GM12878 (cell line): ENCODE data around the gene PRL. TPM values are rescaled to one million over a fixed set of nuclear protein-coding genes. Genes with fewer than 3 reads are reported as not detected.

Experiments used
- ATAC-seq: fragments of 200-7000 bp; cut with Tn5 transposase; 3 replicates; pipeline ENCODE4 v1.9.1; 2020; ENCODE audit warnings: mild to moderate bottlenecking, moderate library complexity
- BruUV-seq: library from RNA; stranded (reverse); fragments of 400-500 nt; replicated peaks from 2 replicates; lab custom pipeline; 2021; lab: Mats Ljungman, UMichigan
- CTCF ChIA-PET: fragments of 300-600 bp; sonication (Branson Sonifier 250); formaldehyde crosslinking; extraction: SDS; loops from one replicate; lab custom pipeline; 2021; ENCODE audit warnings: inconsistent platforms; lab: Yijun Ruan, JAX
- POLR2A ChIA-PET: fragments of 350-600 bp; formaldehyde crosslinking; extraction: SDS; loops from one replicate; lab custom pipeline; 2021; ENCODE audit warnings: inconsistent platforms; lab: Charles Lee
- RAD21 ChIA-PET: fragments of 300-600 bp; sonication (Branson Sonifier 250); formaldehyde crosslinking; loops from one replicate; lab custom pipeline; 2023; ENCODE audit warnings: antibody characterized with exemption; ENCODE audit not compliant: unreplicated experiment; lab: Charles Lee
- SMC1A ChIA-PET: fragments of 300-600 bp; sonication (Branson Sonifier 250); formaldehyde crosslinking; loops from one replicate; lab custom pipeline; 2023; ENCODE audit not compliant: unreplicated experiment, uncharacterized antibody; lab: Charles Lee
- DNase-seq: peaks from one replicate; pipeline ENCODE4 v3.0.0-alpha.2; 2011; ENCODE audit warnings: low read depth, low spot score
- FAIRE-seq: peaks from 3 replicates; lab custom pipeline; 2011; peaks lifted over from hg19 to GRCh38; lab: Jason Lieb, UNC
- H2AFZ ChIP-seq: 2 replicates; pipeline ENCODE4 v1.6.0; 2011; ENCODE audit warnings: low read depth, low read length, control low read depth; ENCODE audit not compliant: control insufficient read depth
- H3K27ac ChIP-seq: 2 replicates; pipeline ENCODE4 v1.5.1; 2011; ENCODE audit warnings: control low read depth; ENCODE audit not compliant: control insufficient read depth, insufficient read depth
- H3K27me3 ChIP-seq, 2 experiments: replicated peaks in 1 of 2; 2 replicates each; pipeline versions ENCODE4 v1.6.0 to v1.6.1; 2011; ENCODE audit warnings: low read length in 1 of 2; ENCODE audit not compliant: control insufficient read depth in 2 of 2, insufficient read depth in 2 of 2
- H3K36me3 ChIP-seq, 2 experiments: 2 replicates each; pipeline ENCODE4 v1.5.1; 2011; ENCODE audit warnings: low read length in 1 of 2; ENCODE audit not compliant: control insufficient read depth in 2 of 2, insufficient read depth in 2 of 2
- H3K4me1 ChIP-seq: 2 replicates; pipeline ENCODE4 v1.6.1; 2011; ENCODE audit warnings: mild to moderate bottlenecking, low read length, moderate library complexity, mixed read lengths; ENCODE audit not compliant: control insufficient read depth, insufficient read depth
- H3K4me2 ChIP-seq: 2 replicates; pipeline ENCODE4 v1.6.0; 2011; ENCODE audit warnings: control low read depth; ENCODE audit not compliant: control insufficient read depth, insufficient read depth
- H3K4me3 ChIP-seq: fragments of 200-600 bp; sonication (generic); 2 replicates; pipeline ENCODE4 v1.5.1; 2016
- H3K79me2 ChIP-seq: 2 replicates; pipeline ENCODE4 v1.6.0; 2011; ENCODE audit warnings: low read length; ENCODE audit not compliant: control insufficient read depth, insufficient read depth
- H3K9ac ChIP-seq: 2 replicates; pipeline ENCODE4 v1.8.0; 2011; ENCODE audit warnings: low read length, control low read depth, mixed read lengths; ENCODE audit not compliant: control insufficient read depth, insufficient read depth
- H3K9me3 ChIP-seq: replicated peaks from 3 replicates; pipeline ENCODE4 v1.5.1; 2011; ENCODE audit warnings: mild to moderate bottlenecking, low read length; ENCODE audit not compliant: control insufficient read depth, insufficient read depth
- H4K20me1 ChIP-seq: 2 replicates; pipeline ENCODE4 v1.6.0; 2011; ENCODE audit not compliant: control insufficient read depth, insufficient read depth
- BMI1 ChIP-seq: fragments of 450-650 bp; IDR thresholded peaks from 2 replicates; pipeline ENCODE4 v1.6.1; 2016; ENCODE audit warnings: mild to moderate bottlenecking, moderate library complexity, borderline replicate concordance
- IRF4 ChIP-seq: IDR thresholded peaks from 2 replicates; pipeline ENCODE4 v1.6.1; 2011; ENCODE audit warnings: low read depth, low read length
- KLF5 ChIP-seq: fragments of 450-650 bp; IDR thresholded peaks from 2 replicates; pipeline ENCODE4 v1.6.1; 2014; ENCODE audit warnings: mild to moderate bottlenecking; ENCODE audit not compliant: partially characterized antibody
- MTA3 ChIP-seq: IDR thresholded peaks from 2 replicates; pipeline ENCODE4 v1.6.1; 2012; ENCODE audit warnings: low read length, inconsistent platforms, borderline replicate concordance
- NR2C1 ChIP-seq: fragments of 450-650 bp; IDR thresholded peaks from 2 replicates; pipeline ENCODE4 v1.6.1; 2017; ENCODE audit warnings: antibody characterized with exemption, mild to moderate bottlenecking, moderate library complexity
- POU2F2 ChIP-seq: IDR thresholded peaks from 3 replicates; pipeline ENCODE4 v1.6.1; 2011; ENCODE audit warnings: low read depth, mild to moderate bottlenecking, low read length, borderline replicate concordance
- SRF ChIP-seq, 2 experiments: IDR thresholded peaks; 2 replicates each; pipeline ENCODE4 v1.6.1; 2011; ENCODE audit warnings: low read depth in 2 of 2, low read length in 2 of 2, mild to moderate bottlenecking in 1 of 2, moderate library complexity in 1 of 2
- TCF7 ChIP-seq: IDR thresholded peaks from 2 replicates; pipeline ENCODE4 v1.6.1; 2014; ENCODE audit warnings: antibody characterized with exemption, borderline replicate concordance
- WGBS: methylation state at CpG from one replicate; pipeline ENCODE4 v1.1.6; 2016; ENCODE audit warnings: low lambda C conversion rate; ENCODE audit not compliant: insufficient replicate concordance, insufficient coverage; ENCODE audit errors: missing lambda C conversion rate; 5-methylcytosine and 5-hydroxymethylcytosine counted together
- in situ Hi-C: fragments of 300-500 bp; cut with MboI; formaldehyde crosslinking; loops from 9 replicates; pipeline ENCODE4 v1.14.3; 2018; ENCODE audit warnings: mixed read lengths
- intact Hi-C: fragments of 100-400 bp; cut with micrococcal nuclease; formaldehyde crosslinking; loops from one replicate; pipeline ENCODE4 v1.14.2; 2022; ENCODE audit not compliant: unreplicated experiment
- polyA plus RNA-seq, 11 experiments: library from polyadenylated mRNA; depleted of rRNA in 4 of 11; unstranded in 6 of 11; stranded (reverse) in 5 of 11; fragments of >200 nt; fragmentation: Nextera tagmentation in 4 of 11; fragmentation: Illumina TruSeq in 1 of 11; extraction: Ambion mirVana in 4 of 11; extraction: Trizol in 1 of 11; gene quantifications; 1 replicate in 1 of 11; 2 replicates in 10 of 11; pipeline versions ENCODE4 v1.2.1 to v1.2.3, GENCODE V29; 2011 to 2016; ENCODE audit warnings: inconsistent platforms in 2 of 11, missing spikeins in 2 of 11, low read depth in 1 of 11
- total RNA-seq, 4 experiments: library from RNA; depleted of rRNA in 3 of 4; stranded (reverse); fragments of >200 nt in 3 of 4; fragmentation: Illumina TruSeq in 1 of 4; extraction: Trizol in 1 of 4; gene quantifications; 2 replicates each; pipeline versions ENCODE4 v1.2.1 to v1.2.3, GENCODE V29; 2013 to 2021
- TF ChIP-seq, protein P1 (sequence below): fragments of 450-650 bp; IDR thresholded peaks from 2 replicates; pipeline ENCODE4 v1.6.1; 2018; ENCODE audit warnings: mild to moderate bottlenecking, low read depth, moderate library complexity; ENCODE audit not compliant: partially characterized antibody
- TF ChIP-seq, protein P2 (sequence below): fragments of 150-350 bp; IDR thresholded peaks from 2 replicates; pipeline ENCODE4 v1.6.1; 2014; ENCODE audit warnings: mild to moderate bottlenecking, low read depth, low read length
- TF ChIP-seq, protein P3 (sequence below): fragments of 450-650 bp; IDR thresholded peaks from 2 replicates; pipeline ENCODE4 v1.6.1; 2017; ENCODE audit warnings: mild to moderate bottlenecking, low read depth, inconsistent platforms; ENCODE audit not compliant: poor library complexity, severe bottlenecking

PRL gene
- total and polyA plus RNA-seq, 10 of the 15 experiments (the other 5 are each of a cell fraction or from before 2014, with no cell fraction given): 0.05 to 34.9 (median 23.5) TPM

DNA sequence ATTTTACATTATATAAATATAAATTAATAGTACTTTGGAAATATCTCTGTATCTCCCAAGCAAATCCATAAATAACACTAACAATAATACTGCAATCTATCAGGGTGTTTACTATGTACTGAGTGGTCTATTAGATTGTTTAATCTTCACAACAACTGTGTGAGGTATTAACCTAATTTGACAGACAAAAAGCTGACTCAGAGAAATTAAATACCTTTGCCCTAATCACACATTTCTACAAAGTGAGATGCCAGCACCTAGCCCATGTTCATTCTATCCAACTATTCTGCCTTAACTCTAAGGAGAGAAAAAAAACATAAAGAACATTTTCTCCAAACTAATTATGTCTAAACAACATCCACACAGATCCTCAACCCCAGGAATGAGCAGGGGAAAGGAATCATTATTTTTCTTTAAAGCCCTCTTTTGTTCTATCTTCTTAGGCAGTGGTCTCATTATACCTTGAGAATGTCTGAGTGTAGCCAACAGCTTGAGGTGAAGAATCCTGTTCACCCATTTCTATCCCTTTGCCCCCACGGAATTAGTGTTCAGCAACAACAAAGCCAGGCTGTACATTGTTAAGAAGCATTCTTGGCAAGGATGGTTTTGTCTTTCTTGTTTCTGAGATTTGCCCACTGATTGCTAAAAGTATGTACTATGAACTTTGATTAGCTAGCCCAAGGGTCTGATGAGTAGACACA is 42.7 kb downstream of the PRL start:
- no peaks in the 10 kb centered on the region for H3K4me1 ChIP-seq
- TF ChIP-seq POU2F2 (no peak), BMI1 (no peak), TCF7 (no peak), IRF4 (no peak), SRF (IDR thresholded peaks at IDR 0.05; ENCODE audit: low read depth in 2 of 2, low read length in 2 of 2) (no peak), KLF5 (no peak), NR2C1 (no peak), MTA3 (no peak)
- TF ChIP-seq, protein P1, sequence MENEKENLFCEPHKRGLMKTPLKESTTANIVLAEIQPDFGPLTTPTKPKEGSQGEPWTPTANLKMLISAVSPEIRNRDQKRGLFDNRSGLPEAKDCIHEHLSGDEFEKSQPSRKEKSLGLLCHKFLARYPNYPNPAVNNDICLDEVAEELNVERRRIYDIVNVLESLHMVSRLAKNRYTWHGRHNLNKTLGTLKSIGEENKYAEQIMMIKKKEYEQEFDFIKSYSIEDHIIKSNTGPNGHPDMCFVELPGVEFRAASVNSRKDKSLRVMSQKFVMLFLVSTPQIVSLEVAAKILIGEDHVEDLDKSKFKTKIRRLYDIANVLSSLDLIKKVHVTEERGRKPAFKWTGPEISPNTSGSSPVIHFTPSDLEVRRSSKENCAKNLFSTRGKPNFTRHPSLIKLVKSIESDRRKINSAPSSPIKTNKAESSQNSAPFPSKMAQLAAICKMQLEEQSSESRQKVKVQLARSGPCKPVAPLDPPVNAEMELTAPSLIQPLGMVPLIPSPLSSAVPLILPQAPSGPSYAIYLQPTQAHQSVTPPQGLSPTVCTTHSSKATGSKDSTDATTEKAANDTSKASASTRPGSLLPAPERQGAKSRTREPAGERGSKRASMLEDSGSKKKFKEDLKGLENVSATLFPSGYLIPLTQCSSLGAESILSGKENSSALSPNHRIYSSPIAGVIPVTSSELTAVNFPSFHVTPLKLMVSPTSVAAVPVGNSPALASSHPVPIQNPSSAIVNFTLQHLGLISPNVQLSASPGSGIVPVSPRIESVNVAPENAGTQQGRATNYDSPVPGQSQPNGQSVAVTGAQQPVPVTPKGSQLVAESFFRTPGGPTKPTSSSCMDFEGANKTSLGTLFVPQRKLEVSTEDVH: no peak
- TF ChIP-seq, protein P2, sequence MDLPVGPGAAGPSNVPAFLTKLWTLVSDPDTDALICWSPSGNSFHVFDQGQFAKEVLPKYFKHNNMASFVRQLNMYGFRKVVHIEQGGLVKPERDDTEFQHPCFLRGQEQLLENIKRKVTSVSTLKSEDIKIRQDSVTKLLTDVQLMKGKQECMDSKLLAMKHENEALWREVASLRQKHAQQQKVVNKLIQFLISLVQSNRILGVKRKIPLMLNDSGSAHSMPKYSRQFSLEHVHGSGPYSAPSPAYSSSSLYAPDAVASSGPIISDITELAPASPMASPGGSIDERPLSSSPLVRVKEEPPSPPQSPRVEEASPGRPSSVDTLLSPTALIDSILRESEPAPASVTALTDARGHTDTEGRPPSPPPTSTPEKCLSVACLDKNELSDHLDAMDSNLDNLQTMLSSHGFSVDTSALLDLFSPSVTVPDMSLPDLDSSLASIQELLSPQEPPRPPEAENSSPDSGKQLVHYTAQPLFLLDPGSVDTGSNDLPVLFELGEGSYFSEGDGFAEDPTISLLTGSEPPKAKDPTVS: no peak
- TF ChIP-seq, protein P3, sequence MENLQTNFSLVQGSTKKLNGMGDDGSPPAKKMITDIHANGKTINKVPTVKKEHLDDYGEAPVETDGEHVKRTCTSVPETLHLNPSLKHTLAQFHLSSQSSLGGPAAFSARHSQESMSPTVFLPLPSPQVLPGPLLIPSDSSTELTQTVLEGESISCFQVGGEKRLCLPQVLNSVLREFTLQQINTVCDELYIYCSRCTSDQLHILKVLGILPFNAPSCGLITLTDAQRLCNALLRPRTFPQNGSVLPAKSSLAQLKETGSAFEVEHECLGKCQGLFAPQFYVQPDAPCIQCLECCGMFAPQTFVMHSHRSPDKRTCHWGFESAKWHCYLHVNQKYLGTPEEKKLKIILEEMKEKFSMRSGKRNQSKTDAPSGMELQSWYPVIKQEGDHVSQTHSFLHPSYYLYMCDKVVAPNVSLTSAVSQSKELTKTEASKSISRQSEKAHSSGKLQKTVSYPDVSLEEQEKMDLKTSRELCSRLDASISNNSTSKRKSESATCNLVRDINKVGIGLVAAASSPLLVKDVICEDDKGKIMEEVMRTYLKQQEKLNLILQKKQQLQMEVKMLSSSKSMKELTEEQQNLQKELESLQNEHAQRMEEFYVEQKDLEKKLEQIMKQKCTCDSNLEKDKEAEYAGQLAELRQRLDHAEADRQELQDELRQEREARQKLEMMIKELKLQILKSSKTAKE: no peak
- no peak overlapping the region for H2AFZ ChIP-seq
- ChIA-PET SMC1A (interaction anchor here (0.8 kb wide), 1 partner anchor 8 kb away, joined by 4 read pairs; no protein-coding TSS in a partner anchor), CTCF (no interaction called here), RAD21 (no interaction called here), POLR2A (interaction anchor here (0.6 kb wide), 1 partner anchor 17 kb away, joined by 3 read pairs; no protein-coding TSS in a partner anchor)
- H3K4me2 ChIP-seq: no peak overlapping the region
- H3K27ac ChIP-seq: no peak overlapping the region
- peak; percentile 13 for FAIRE-seq
- intact Hi-C loops (no loop called here), in situ Hi-C loops (no loop called here)
- H3K9me3 ChIP-seq: peaks cover 4% of the 10 kb centered on the region; the same call in 2 of the 3 replicates
- no peak for ATAC-seq
- no peaks in the 10 kb centered on the region for H3K27me3 ChIP-seq
- DNase-seq: no peak
- no peaks in the 10 kb centered on the region for H3K36me3 ChIP-seq
- no TSS peak for BruUV-seq
- no peak overlapping the region for H3K4me3 ChIP-seq
- no peak overlapping the region for H3K9ac ChIP-seq
- 0% methylated on average over 1 of the region's 1 CpG for WGBS
- H3K79me2 ChIP-seq: no peaks in the 10 kb centered on the region
- no peaks in the 10 kb centered on the region for H4K20me1 ChIP-seq
